Amniotic stem cell (primary cell): ENCODE measurements around the gene EMX1.
A peak's percentile ranks its signal among the peaks of the same experiment; 100 is the strongest.

Source experiments
- DNase-seq: peaks from one replicate; lab custom pipeline; 2025; lab: John Stamatoyannopoulos, UW

EMX1 gene

DNA sequence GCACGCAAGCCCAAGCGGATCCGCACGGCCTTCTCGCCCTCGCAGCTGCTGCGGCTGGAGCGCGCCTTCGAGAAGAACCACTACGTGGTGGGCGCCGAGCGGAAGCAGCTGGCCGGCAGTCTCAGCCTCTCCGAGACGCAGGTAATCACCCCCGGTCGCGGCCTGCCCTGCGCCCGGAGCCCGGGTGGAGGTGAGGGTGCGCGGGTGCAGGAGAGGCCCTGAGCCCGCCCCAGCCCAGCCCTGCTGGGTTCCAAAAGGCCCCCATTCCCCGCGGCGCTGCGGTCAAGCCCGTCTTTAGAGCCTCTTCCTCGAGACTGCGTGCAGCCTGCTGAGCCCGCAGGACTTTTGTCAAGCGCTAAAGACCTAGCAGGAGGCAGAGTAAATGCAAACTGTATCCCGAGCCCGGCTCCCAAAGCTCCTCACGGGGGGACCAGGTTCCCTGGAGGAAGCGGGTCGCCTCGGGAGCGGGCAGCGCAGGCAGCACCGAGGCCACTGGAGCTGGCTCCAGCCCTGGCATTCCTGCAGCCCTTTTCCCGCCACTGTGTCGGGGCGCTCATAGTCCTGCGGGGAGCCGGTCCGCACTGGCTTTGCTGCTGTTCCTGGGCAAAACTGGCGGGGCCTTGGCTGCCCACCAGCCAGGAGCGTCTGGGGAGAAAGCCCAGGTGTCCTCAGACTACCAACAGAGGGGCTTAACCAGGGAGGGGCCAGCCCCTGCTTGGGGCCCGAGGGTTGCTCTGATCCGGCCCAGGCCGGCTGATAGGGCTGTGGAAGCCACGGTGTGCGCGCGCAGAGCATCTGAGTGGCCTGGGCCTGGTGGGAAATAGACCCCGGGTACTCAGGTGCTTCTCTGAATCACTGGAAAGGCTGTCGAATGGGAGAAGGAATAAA is 7.3 kb downstream of the EMX1 start:
- DNase-seq = no peak

DNA sequence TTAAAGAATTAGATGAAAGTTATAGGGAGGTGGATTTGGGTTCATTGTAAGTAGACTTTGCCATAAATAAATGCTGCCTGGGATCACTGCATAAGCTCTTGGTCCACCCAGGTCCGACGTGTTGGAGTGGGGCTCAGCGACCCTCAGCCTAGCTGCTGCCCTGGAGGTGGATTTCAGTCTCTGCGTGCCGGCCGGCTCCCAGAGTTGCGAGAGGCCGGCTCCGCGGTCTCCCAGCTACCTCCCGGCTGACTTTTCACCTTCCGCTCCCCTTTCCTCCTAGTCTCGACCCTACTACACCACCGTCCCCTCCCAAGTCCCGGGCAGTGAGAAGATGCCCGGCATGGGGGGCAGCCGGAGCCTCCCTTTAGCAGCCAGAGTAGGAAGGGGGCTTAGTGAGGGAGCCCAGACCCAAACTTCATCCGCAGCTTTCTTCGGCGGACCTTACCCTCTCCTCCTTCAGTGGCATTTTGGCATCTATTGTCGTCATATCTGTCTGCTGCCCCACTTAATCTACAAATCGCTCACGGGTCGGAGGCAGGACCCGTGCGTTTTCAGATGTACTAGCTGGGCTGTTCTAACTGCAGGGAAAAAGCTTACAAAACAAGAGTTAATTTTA is 8.1 kb downstream of the EMX1 start:
- DNase-seq = no peak

DNA sequence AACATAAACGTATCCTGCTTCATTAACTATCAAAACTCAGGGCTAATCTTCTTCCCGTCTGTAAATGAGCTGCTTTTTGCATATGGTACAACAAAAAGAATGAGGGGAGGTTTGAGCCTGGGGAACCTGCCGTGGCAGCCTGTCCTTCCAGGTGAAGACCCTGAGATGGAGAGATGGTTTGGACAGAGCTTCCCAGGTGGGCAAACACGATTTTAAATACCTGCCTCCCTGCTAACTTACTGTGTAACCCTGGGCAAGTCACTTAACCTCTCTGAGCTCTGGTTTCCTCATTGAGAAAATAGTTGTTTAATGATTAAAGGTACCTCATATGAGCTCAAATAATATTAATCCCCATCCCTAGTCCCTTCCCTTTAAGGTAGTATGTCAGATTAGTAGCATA is 9.0 kb downstream of the EMX1 start:
- no peak for DNase-seq

DNA sequence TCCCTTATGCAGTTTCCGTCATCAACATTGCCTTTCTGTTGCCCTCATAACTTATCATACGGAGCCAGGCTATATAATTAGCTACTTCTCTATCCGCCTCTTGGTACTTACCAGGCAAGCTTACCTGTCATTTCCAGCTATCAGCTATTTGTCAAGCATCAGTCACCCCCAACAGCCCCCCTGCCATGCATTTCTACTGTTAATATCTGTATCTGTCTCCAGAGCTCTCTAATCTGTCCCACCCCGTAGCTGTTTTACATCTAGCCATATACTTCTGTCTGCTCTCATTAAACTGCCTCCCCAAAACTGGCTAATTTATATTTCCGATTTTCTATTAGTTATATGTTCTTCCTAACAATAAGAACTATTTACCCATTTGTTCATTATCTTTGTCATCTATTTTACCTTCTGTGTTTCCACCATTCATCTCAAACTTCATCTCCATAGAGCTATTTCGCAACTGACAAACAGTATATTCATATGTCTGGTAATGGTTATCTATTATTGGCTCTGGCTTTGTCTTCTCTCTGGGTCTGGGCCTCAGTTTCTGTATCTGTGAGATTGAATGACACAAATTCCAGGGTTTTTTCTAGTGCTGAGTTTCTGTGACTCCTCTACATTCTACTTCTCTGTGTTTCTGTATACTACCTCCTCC is 9.6 kb downstream of the EMX1 start:
- no peak for DNase-seq

DNA sequence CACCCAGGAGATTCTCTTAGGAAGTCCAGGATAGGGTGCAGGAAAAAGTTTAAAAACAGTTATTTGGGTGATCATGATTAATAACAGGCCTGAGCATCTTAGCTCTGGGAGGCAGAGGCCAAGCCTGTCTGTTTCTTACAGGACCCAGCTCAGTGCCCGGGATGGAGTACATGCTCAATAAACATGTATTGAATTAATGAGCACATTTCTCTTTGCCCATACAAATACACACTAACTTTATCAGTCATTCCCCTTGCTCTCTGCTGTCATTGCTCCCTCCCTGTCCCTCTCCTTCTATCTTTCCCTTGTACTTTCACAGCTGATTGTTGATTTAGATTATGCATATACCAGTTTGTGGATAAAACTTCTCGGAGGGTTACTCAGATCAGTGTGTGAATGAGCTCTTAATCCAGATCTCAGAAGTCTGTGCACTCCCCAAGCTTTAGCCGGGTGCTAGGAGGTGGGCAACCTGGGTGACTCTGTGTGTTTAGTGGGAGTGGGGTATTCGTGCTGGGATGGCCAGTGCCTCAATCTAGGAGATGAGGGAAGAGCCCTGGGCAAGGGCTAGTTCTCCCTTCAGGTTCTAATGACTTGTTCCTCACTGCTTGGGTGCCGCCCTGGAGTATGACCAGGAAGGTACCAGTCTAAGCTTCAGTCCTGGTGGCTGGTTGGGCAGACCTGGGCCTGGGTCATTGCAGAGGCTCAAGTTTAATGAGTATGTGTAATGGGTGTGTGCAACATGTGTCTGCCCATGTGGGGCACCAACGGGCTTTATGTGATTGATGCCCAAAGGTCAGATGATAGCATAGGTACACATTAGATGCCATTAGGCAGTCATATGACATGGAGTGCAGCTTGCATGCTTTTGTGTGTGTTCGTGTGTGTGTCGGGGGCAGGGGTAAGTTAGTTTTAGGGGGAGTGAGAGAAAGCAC is 10.6 kb downstream of the EMX1 start:
- no peak for DNase-seq

DNA sequence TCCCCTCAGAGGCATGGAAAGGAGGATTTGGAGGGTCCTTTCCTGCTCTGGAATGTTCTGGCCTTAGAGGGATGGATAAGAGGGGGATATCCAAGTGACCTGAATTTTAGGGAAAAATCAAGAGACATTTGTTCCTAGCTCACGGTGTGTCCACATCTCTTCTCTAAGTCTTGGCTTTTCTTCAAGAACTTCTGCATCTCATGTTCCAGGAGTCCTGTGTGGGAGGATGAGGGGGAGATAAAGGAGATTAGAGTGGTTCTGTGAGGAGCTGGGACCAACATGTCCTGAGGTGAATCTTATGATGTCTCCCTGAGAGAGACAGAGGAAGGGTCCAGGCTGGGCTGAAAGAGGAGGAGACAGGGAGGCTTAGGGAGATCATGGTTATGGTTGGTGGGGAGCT is 11.7 kb downstream of the EMX1 start:
- DNase-seq = no peak

DNA sequence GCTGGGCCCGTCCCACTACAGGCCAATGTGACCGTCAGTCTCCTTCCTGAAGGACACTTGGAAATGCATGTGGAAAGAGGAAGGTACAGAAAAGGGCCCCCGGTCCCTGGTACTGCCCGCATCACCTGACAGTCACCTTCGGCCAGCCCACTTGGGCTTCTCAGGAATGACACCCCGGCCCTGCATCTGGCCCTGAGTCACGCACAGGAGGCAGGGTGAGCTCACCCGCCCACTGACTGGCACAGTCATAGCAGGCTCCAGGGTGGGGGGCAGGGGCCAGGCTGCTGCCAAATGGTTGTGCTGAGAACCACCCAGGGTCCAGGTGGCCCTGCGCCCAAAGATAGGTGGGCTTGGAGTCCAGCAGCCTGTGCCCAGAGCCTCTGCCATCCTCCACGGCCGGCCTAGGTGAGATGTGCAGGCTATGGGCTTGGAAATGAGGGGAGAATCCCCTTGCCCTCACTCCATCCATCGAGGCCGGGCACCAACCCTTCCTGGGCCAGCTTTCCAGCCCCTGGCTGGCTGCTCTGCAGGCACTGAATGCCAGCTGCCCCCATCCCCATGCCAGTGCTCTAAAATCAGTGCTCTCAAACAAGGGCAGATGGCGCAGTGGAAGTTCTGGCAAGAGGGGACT is 14.1 kb downstream of the EMX1 start:
- DNase-seq = no peak

DNA sequence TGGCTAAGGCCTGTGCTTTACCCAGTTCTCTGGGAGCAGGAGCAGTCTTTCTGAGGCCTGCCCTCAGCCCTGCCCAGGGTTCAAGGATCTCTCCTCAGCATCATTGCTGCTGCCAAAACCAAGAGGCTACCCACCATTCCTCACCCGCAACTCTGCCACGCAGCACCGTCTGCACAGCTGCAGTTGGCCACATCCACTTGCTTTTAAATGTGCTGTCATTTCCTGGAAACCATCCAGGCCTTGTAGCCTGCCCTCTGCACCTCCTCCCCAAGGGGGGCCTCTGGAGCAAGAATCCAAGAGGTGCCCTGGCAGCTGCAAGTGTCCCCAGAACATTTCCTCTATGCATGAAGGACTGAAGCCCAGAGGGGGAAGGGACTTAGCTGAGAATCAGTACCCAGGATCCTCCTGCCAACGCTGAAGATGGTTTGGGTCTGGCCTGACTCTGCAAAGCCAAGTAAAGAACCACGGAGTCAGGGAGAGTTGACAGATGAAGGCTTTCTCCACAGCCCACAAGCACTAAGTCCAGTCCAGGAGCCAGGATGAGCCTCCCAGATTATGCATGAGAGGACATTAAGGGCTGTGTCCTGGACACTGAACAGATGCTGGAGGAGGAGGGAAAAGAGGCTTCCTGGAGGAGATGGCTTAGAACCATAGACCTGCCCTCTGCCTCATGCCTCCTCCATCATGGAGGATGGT is 14.9 kb downstream of the EMX1 start:
- no peak for DNase-seq

DNA sequence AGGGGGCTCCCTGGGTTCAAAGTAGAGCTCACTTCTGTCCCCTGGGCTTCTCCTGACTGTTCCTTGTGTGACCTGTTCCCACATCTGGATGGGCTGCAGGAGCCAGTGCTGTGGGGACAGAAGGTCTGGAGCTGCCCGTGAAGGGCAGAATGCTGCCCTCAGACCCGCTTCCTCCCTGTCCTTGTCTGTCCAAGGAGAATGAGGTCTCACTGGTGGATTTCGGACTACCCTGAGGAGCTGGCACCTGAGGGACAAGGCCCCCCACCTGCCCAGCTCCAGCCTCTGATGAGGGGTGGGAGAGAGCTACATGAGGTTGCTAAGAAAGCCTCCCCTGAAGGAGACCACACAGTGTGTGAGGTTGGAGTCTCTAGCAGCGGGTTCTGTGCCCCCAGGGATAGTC is 15.5 kb downstream of the EMX1 start:
- DNase-seq = no peak

DNA sequence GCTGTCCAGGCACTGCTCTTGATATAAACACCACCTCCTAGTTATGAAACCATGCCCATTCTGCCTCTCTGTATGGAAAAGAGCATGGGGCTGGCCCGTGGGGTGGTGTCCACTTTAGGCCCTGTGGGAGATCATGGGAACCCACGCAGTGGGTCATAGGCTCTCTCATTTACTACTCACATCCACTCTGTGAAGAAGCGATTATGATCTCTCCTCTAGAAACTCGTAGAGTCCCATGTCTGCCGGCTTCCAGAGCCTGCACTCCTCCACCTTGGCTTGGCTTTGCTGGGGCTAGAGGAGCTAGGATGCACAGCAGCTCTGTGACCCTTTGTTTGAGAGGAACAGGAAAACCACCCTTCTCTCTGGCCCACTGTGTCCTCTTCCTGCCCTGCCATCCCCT is 15.9 kb downstream of the EMX1 start:
- DNase-seq = no peak

DNA sequence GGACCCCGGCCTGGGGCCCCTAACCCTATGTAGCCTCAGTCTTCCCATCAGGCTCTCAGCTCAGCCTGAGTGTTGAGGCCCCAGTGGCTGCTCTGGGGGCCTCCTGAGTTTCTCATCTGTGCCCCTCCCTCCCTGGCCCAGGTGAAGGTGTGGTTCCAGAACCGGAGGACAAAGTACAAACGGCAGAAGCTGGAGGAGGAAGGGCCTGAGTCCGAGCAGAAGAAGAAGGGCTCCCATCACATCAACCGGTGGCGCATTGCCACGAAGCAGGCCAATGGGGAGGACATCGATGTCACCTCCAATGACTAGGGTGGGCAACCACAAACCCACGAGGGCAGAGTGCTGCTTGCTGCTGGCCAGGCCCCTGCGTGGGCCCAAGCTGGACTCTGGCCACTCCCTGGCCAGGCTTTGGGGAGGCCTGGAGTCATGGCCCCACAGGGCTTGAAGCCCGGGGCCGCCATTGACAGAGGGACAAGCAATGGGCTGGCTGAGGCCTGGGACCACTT is 16.4 kb downstream of the EMX1 start:
- no peak for DNase-seq

DNA sequence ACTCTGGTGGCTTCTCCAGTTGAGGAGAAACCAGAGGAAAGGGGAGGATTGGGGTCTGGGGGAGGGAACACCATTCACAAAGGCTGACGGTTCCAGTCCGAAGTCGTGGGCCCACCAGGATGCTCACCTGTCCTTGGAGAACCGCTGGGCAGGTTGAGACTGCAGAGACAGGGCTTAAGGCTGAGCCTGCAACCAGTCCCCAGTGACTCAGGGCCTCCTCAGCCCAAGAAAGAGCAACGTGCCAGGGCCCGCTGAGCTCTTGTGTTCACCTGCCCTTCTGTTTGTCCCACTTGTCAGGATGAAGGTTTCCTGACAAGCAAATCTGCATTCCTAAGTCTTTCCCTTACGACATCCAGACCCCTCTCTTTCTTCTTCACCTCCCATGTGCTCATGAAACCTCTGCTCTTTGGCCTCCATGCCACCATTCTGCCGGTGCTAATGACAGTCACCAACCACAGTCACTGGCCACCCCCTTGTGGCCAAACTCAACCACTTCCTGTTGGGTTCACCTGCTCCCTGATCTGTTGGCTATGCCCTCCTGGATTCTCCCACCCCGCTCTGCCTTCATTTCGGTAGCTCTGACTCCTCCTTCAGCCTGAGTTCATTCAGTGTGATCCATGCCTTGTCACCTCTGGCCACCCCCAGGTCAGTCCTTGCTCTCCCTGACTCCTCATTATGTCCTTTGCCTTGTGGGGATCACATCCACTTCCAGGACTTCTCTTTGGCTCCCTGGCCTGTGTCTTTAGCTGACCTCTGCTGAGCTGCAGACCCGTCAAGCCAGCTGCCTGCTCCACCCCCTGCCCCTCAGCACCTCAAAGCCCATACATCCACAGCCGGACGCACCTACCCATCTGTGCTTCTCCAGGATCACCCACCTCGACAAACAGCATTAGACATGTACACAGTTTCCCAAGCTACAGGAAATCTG is 17.6 kb downstream of the EMX1 start:
- DNase-seq = no peak

DNA sequence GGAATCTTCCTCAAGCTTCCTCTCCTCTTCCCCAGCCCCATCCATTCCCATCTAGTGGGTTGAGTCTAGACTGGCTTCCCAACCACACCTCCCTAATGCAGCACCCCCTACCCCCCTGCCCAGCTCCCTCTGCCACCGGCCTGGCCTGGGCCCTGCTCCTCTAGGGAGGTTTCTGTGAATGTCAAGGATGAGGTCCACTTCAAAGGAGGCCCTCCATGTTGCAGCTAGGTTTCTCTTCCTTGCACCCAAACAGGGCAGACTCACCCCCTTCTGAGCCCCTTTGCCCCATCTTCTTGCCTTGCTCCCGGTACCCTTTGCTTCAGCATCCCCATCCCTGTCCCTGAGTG is 18.3 kb downstream of the EMX1 start:
- DNase-seq = no peak

DNA sequence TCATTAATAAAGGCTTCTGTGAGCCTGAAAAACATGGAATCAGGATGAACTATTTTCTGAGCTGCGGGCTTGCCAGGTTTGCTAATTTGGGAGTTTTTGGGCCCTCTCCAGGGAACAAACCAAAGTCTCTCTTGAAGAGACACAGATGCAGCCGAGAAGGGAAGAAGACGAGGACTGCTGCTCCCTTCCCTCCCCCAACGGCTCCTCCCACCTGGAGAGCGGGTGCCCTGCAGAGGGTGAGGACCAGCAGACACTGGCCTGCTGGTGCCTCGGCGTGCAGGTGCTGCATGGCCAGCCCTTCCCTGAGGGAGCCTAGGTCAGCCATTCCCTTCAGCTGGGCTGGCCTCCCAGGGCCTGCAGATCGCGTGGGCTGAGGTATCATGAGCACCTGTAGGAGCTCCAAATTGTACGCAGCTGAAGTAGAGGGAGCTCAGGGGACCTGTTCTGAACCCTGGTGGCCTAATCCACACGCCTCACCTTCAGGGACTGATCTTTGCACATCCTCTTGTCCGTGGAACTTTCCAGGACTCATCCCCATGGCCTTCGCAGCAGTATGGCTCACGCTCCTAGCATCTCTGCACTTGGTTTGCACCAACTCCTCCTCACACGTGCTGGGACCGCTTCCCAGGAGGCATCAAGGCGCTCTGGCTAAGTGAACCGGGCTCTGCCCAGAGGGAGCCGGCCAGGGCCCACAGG is 19.5 kb downstream of the EMX1 start:
- DNase-seq = no peak

DNA sequence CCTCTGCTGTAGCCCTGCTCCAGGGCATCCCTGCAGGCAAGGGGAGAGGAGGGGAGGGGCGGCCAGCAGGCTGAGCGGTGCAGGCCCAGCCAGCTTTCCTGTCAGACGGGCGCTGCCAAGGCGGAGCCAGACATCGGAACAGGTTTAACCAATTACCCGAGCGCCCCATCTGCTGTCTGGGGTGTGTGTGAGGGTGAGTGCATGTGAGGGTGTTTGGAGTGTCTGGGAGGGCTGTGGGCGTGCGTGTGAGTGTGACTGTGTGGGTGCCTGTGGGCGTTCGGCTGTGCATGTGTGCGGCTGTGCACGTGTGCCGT is 20.0 kb downstream of the EMX1 start:
- no peak for DNase-seq

DNA sequence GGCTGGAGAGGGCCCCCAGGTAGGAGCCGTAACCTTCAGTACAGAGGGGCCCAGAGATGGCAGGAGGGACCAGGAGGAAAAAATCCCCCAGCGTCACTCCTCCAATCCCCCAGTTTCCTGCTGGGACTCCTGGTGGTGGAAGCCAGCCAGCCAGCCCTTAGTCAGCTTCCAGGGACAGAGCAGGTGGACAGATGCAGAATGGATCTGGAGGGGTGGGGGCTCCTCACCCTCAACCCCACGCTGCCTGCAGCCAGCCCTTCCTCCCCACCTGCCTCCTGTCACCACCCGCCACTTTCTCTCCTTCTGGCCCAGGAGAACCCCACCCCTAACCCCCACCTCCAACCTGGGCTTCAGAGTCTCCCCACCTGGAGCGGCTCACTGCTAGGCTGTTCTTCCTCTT is 21.1 kb downstream of the EMX1 start:
- DNase-seq = no peak

DNA sequence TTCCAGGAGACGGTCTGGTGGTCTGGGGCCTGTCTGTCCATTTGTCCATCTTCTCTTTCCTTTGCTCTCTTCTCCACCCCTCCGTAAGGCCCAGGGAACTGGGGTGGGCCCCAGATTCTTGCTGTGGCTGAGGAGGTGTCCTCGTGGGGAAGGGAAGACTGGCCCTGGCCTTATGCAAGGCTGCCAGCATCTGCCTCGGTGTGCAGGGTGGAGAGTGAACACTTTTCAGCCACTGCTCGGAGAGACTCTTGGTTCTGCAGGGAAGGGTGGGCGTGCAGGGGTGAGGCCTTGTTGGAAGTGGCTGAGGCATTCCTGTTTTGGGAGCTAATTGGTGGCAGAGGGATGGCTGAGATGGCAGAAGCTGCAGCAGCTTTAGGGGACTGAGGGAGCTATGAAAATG is 23.0 kb downstream of the EMX1 start:
- DNase-seq = no peak

DNA sequence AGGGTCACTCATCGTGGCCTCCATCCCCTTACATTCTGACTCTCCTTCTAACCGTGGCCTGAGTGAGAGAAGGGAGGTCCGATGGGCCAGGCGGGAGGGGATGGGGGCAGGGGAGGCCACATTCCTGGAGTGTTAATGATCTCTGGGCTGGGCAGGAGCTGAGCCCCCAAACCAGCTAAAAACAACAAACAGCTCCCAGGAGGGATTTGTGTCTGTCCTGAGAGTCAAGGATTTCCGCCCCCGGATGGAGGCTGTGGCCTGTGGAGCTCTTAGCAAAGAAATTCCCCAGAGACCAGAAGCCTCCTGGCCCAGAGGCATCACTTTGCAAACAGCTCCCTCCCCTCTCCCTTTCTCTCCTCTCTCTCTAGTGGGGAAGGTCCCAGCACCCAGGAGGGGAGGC is 23.5 kb downstream of the EMX1 start:
- DNase-seq = peak; percentile 10

DNA sequence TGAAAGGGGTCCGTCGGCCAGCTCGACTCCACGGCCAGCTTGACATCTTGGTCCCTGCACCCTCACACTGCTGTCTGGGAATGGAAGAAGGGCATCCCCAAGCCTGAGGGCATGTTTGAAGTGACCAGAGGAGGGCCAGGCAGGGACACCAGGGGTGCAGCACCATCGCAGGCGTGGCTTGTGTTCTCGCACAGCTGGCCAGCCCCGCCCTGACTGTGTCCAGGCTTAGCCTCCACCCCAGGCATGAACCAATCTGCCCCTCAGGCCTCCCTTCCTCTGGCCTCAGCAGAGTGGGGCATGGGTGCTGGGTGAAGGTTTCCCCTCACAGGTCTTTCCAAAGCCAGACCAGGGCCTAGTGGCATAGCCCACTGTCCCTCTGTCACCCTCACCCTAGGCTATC is 25.0 kb downstream of the EMX1 start:
- DNase-seq = no peak
